HG03558 (cell line): ENCODE data around the gene RNU4-1.
"Not testable (repeated sequence)": the region's sequence is repeated elsewhere in the genome, so short reads cannot be mapped to it uniquely, and the experiment has no call there.

Experiments used
- ATAC-seq: cut with Tn5 transposase; IDR thresholded peaks from one replicate; pipeline ENCODE4 v1.9.1; 2021; ENCODE audit warnings: moderate number of reproducible peaks; ENCODE audit not compliant: unreplicated experiment; ENCODE audit errors: extremely low read depth

The RNU4-1 gene

DNA sequence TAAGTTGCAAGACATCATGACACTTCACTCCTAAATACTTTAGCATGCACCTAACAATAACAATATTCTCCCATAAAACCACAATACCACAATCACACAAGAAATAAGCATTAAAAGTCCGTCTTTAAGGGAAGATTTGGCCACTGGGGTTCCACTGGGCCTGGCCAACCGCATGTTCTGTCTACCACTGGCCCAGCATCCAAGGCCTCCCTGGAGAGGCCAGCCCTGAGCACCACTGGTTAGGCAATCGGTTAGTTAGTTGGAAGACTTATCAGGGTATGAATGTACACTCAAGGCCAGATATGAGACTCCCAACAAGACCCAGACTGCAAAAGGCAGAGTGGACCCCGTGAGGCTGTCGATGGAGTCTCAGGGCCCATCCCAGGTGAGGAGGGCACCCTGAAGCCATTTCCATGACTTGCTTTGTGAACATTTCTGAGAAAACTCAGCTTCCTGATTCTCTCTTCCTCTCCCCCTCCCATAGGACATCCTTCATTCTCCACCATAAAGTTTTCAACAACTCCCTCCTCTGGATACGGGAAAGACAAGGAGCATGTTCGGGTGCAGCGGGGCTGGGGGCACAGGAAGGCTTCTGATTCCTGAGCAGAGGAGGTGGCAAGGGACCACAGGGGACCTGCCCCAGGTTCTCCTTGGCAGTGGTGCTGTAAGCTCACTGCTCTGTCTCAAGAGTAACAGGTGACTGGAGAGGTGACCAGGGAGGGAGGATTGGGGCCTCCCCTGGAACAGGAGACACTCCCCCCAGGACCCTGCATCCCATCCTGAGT is 33.4 kb downstream of the RNU4-1 start:
- no peak for ATAC-seq

DNA sequence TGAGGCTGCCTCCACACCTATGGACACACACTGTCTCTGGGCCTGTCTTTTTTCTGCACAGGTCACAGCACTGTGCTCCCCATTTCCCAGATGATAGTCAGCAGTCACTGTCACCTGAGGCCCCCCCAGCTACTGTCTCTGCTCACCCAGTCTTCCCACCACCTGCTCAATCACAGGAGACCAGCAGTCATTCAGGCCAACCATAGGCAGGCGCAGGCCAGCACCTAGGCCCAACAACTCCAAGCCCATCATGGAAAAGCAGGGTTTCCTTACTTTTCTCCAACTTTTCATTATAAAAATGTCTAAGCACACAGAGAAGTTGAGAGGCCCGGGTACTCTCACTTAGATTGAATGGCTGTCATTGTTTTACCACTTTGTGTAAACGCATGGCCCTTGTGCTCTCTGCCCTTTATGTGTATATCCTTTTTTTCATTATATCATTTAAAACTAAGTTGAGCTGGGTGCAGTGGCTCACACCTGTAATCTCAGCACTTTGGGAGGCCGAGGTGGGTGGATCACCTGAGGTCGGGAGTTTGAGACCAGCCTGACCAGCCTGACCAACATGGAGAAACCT is 34.6 kb downstream of the RNU4-1 start:
- ATAC-seq: no peak

DNA sequence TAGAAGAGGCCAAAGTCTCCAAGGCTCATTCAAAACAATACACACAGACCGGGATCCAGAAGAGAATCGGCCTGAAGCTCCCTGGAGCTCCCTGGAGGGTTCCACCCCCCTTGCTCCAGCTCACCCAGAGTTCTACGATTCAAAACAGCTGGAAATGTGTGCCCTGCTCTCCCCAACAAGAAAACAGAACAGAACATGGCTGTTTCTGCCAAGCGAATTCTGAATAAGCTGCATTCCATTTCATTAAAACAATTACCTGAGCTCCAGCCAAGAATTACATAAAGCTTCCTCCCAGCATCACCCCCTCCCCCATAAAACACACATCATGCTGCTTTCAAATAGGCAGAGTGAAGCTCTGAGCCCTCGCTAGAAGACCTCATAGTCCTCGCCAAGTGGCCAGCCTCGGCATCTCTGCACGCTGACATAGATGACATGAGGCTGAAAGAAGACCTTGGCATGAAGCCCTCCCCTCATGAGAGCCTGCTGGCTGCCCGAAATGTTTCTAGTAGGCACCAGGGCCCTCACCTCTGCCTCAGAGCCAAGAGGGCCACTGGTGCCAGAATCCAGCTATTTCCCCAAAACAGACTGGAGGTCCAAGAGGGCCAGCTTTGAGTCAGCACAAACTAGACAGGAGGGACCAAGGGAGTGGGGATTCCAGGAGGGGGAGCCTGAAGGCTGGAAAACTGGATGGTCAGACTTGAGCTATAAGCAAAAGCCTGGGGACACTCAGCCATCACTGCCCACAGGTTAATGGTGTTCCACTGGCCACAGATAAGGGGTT is 35.8 kb downstream of the RNU4-1 start:
- no peak for ATAC-seq

DNA sequence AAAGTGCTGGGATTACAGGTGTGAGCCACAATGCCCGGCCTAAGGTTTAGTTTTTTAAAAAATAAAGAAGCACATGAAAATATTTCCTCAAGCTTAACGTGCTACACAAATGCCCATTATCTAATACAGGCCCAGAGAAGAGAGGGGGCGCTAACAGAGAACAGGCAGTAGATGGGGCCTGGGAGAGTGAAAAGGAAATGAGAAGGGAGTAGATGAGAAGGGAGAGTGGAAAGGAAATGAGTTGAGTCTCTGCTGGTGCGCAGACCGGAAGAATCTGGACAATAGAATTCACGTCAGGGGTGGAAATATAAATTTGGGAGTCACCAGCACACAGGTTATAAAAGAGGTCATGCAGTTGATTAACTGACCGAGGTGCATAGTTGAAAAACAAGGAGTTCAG is 38.2 kb downstream of the RNU4-1 start:
- no peak for ATAC-seq

DNA sequence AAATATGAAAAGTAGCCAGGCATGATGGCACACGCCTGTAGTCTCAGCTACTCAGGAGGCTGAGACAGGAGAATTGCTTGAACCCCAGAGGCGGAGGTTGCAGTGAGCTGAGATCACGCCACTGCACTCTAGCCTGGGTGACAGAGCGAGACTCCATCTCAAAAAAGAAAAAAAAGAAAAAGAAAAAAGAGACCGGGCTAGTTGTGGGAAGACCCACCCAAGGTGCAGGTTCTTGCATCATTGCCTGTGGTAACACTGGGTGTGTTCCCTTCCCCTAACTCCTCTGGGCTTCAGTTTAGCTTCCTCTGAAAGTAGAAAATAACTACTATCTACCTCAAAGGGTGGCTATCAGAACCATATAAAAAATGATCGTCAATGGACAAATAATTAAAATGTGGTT is 39.7 kb downstream of the RNU4-1 start:
- ATAC-seq: not testable (repeated sequence)

DNA sequence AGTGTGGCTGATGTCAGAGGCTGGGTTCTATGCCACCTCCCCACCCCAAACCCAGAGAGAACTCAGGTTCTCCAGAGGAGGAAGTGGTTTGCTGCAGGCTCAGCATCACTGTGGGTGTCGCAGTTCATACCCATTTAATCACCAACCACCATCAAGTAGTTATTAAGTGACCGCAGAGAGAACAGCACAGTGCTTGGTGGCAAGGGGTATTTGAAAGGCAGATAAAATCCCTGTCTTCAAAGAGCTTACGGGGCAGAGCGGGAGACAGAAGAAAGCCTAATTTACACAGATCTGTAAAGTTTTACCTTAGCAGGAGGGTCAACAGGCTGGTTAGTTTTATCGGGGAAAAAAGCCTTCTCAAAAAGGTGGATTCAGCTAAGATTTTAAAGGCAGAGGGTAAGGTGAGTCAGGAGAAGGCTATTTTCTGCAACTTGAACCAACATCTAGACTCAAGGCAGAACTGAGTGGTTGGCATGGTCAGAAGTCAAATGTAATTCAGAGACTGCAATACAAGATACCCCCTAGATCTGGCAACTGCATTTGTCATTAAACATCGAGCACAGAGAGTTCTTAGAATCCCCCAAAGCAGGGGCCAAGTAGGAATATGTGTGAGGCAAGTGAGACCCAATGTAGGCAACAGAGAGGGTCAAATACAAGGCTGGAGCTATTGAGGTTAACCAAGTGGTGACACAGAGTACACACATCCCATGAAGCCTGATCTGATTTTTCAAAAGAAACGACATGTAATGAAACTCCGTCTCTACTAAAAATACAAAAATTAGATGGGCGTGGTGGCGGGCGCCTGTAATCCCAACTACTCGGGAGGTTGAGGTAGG is 40.7 kb downstream of the RNU4-1 start:
- no peak for ATAC-seq

DNA sequence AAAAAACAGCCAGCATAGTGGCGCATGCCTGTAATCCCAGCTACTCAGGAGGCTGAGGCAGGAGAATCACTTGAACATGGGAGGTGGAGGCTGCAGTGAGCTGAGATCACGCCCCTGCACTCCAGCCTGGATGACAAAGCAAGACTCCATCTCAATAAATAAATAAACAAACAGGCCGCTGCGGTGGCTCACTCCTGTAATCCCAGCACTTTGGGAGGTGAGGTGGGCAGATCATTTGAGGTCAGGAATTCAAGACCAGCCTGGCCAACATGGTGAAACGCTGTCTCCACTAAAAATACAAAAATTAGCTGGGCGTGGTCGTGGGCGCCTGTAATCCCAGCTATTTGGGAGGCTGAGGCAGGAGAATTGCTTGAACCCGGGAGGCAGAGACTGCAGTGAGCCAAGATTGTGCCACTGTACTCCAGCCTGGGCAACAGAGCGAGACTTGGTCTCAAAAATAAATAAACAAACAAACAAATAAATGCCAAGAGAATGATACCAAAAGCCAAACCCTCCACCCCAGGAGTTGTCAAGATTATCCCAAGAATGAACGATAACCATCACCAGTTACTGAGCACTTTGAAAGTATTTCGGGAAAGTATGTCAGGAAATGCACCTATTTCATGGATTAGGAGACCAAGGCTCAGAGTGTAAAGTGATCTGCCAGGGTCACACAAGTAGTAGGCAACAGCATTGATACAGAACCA is 41.5 kb downstream of the RNU4-1 start:
- not testable (repeated sequence) for ATAC-seq

DNA sequence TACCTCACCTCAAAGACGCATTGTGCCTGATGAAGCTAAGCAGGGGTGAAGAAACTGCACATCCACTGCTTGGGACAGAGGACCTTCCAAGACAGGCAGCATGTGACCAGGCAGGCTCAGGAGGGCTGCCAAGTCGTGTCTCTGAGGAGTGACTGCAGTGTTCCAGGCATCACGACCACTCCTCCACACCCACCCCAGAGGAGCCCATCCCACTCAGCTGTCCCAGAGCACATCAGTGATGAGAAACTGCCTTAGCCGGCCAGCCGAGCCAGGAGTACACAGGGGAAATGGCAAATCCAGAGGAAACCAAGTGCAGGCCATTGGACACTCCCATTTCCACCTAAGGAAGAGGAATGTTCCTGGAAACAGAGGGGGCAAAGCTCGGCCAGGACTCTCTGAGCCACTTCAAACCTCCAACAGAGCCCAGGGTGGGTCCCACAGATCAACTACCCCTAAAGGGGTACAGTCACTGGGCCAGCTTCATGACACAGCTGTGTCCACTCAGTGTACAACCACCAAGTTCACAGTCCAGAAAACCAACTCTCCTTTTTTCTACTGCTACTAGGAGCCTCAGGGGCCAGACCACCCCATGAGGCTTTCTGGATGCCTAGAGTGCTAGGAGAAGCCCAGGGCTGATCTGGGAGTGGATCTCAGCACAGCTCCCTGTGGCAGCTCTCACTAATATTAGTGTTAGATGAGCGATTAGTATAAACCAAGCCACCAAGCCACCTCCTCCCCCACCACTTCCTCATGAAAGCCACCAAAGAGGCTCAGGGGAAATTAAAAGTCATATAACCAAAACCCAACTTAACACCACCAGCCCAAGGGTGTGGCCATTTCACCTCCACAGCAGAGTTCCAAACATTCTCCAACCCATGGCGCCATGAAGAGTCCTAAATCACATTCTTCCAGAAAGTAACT is 42.9 kb downstream of the RNU4-1 start:
- no peak for ATAC-seq

DNA sequence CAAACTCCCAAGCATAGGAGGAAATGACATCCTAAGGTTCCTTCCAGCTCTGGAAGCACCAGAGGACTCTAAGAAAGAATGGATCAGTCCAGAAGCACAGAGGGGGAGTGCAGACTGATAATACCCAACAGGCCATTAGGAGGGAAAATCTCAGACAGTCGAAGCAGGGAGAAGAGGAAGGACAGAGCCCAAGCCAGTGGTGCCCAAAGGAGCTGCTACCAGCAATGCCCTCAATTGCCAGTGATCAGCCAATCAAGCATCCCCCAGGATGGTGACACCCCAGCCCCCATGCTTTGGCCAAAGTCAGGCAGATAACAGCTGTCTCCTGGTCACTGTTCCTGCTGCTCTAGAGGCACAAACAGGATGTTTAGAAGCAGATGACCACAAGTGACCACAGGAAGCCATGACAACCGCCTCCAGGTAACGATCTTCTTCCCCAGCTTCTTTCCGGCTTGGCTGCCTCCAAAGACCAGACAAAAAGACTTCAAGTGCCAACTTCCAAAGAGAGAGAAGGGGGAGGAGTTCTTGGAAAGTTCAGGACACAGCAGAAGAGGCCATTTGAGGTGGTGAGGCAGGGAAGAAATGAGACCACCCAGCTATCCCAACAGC is 43.7 kb downstream of the RNU4-1 start:
- no peak for ATAC-seq

DNA sequence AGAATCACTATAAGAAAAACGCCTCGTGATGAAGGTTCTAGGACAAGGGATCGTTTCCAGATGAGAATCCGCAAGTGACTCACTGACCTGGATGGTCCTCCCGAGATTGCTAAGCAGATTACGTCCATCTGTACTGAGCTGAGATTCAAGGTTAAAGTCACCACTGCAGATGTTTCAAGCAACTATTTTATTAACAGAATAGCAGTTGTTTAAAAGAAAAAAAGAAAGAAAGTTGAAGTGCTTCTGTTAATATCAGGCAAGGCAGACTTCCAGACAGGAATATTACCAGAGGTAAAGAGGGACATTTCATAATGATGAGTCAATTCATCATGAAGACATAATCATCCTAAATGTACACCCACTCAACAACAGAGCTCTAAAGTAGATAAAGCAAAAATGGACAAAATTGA is 45.4 kb downstream of the RNU4-1 start:
- no peak for ATAC-seq

DNA sequence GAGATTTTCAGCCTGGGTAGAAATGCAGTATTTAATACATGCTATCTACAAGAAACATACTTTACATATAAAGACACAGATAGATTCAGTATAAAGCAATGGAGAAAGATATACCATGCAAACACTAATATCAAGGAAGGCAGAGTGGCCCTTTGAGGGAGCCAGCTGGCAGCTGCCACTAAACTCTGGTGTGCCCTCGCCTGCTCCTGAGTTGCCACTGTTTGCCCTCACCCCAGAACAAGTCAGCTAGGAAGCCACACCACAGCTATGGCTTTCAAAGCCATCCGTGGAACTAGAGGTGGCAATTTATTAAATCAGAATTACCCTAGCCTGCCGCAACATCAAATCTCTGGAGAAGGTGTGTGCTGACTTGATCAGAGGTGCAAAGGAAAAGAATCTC is 45.9 kb downstream of the RNU4-1 start:
- ATAC-seq: no peak

DNA sequence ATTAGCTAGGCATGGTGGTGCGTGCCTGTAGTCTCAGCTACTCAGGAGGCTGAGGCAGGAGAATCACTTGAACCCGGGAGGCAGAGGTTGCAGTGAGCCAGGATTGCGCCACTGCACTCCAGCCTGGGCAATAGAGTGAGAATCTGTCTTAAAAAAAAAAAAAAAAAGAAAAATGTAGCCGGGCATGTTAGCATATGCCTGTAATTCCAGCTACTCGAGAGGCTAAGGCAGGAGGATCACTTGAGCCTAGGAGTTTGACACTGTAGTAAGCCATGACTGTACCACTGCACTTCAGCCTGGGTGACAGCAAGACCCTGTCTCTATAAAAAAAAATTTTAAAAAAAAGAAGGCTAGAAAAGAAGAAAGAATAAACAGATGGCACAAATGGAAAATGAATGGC is 46.3 kb downstream of the RNU4-1 start:
- not testable (repeated sequence) for ATAC-seq
